Measurements from ENCODE around the gene AP5Z1. TPM values are rescaled to one million over a fixed set of nuclear protein-coding genes. Genes with fewer than 3 reads are reported as not detected.

AP5Z1 gene
- total RNA-seq, 3 donors from 2014 or later (not counting 1 experiment from before 2014, with no cell fraction given), result 140 to 156 (median 143) TPM

DNA sequence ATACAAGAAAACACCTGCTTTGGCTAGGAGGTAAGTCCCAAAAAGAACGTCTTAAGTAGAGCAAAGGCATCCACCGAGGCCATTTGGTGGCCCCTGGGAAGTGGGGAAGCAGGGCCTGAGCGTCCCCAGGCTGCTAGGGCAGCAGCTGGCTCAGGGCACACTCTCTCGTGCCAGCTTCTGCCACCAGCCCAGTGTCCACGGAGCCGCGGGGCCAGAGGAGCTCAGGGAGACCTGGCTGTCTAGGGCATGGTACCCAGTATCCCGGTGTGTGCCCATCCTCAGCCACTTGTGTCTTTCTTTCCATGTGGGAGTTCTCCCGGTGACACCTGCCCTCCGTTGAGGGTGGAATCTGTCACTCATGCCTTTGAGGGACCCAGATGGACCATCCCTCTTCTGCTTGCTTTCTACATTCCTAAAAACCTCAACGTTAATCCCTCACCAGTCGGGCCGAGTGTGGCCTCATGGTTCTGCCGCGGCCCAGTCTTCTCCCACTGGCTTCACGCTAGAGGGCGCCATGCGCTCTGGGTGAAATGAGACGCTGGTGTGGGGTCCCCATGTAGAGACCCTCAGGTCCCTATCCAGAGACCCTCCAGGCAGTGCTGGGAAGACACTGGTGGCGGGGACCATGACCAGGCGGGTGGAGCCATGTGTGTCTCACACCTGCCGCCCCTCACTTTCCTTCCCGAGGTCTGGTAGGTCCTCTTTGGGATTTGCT, 9.5 kb upstream of the AP5Z1 start:
- Mint-ChIP-seq H3K9me3 (no peaks in the 10 kb centered on the region), H3K4me3 (no peak overlapping the region), H3K27ac (peak overlapping the region in 1 of 2 donors; percentile 27), H3K27me3 (ENCODE audit: low read depth in 2 of 2) (no peaks in the 10 kb centered on the region), H3K36me3 (no peaks in the 10 kb centered on the region), H3K4me1 (peaks cover 0 to 4% of the 10 kb centered on the region in 2 donors)
- 94% methylated on average over 23 of the region's 23 CpGs for WGBS (ENCODE audit: insufficient coverage)
- no peaks in the 10 kb centered on the region for H3K9me3 ChIP-seq (ENCODE audit: control insufficient read depth, insufficient read depth, low read length)
- DNase-seq (no peak), ATAC-seq (no peak)
- TF ChIP-seq, protein P1, sequence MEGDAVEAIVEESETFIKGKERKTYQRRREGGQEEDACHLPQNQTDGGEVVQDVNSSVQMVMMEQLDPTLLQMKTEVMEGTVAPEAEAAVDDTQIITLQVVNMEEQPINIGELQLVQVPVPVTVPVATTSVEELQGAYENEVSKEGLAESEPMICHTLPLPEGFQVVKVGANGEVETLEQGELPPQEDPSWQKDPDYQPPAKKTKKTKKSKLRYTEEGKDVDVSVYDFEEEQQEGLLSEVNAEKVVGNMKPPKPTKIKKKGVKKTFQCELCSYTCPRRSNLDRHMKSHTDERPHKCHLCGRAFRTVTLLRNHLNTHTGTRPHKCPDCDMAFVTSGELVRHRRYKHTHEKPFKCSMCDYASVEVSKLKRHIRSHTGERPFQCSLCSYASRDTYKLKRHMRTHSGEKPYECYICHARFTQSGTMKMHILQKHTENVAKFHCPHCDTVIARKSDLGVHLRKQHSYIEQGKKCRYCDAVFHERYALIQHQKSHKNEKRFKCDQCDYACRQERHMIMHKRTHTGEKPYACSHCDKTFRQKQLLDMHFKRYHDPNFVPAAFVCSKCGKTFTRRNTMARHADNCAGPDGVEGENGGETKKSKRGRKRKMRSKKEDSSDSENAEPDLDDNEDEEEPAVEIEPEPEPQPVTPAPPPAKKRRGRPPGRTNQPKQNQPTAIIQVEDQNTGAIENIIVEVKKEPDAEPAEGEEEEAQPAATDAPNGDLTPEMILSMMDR (IDR thresholded peaks at IDR 0.05), result no peak
- no peak overlapping the region for H3K27ac ChIP-seq (ENCODE audit: low read length)
- H3K36me3 ChIP-seq (ENCODE audit: control insufficient read depth, insufficient read depth, low read length), result peaks cover 29% of the 10 kb centered on the region
- no peaks in the 10 kb centered on the region for H3K27me3 ChIP-seq (ENCODE audit: control insufficient read depth, insufficient read depth, low read length)
- no peaks in the 10 kb centered on the region for H3K4me1 ChIP-seq (ENCODE audit: control insufficient read depth, insufficient read depth, low read length)
- intact Hi-C loops (cut with micrococcal nuclease), result no loop called here
- no peak overlapping the region for H3K4me3 ChIP-seq (ENCODE audit: low read length)

- Mint-ChIP-seq H3K27ac (peak overlapping the region in 1 of 2 donors; percentile 27), H3K27me3 (ENCODE audit: low read depth in 2 of 2) (no peaks in the 10 kb centered on the region), H3K36me3 (no peaks in the 10 kb centered on the region), H3K4me1 (peaks cover 0 to 4% of the 10 kb centered on the region in 2 donors), H3K4me3 (no peak overlapping the region), H3K9me3 (no peaks in the 10 kb centered on the region)
- Histone ChIP-seq H3K36me3 (ENCODE audit: control insufficient read depth, insufficient read depth, low read length) (peaks cover 20% of the 10 kb centered on the region), H3K4me3 (ENCODE audit: low read length) (no peak overlapping the region), H3K27ac (ENCODE audit: low read length) (no peak overlapping the region), H3K4me1 (ENCODE audit: control insufficient read depth, insufficient read depth, low read length) (no peaks in the 10 kb centered on the region), H3K9me3 (ENCODE audit: control insufficient read depth, insufficient read depth, low read length) (no peaks in the 10 kb centered on the region), H3K27me3 (ENCODE audit: control insufficient read depth, insufficient read depth, low read length) (no peaks in the 10 kb centered on the region)
- intact Hi-C loops (cut with micrococcal nuclease), result no loop called here
- DNase-seq (no peak), ATAC-seq (no peak)
- 96% methylated on average over 34 of the region's 37 CpGs for WGBS (ENCODE audit: insufficient coverage)
- TF ChIP-seq, protein P1 (IDR thresholded peaks at IDR 0.05), result no peak
Measured at GRCh38 chr7:4766666-4767519, 8.5 kb upstream of the AP5Z1 start.

DNA sequence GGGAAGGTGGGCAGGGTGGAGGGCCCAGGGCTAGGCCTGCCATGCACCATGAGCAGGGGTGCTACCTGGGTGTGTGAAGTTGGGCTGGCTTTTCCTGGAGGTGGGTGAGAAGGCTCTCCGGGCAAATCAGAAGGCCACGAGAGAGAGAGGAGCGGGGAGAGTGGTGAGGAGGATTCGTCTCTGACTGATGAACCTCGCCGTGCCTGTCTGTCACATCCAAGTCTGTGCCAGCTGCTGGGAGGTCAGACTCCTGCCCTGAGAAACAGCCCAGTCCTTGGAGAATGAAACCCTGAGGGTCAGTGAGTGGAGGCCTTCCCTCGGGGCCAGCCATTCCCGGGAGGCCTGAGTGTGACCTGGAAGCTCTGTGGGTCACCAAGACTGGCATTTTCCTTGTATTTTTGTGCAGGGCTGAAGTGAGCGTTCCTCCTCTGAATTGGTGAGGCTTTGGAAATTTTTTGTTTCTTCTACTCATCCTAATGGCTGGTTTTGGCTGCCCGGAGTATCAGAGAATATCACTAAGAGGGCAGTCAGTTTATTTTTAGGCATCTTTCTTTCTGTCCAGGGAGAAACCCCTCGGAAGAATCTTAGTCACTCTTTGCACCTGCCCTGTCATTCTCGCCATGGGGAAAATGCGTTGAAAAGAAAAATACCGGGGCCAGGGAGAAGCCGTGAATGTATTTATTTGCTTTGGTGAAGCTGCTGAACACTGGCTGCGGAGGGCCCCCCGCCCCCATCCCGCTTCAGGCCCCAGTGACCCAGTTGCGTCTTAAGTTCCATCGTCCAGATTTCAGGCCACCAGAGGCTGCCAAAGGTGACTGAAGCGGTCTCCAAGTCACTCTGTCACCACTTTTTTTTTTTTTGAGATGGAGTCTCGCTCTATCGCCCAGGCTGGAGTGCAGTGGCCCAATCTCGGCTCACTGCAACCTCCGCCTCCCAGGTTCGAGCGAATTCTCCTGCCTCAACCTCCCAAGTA, 6.5 kb upstream of the AP5Z1 start:
- H3K4me3 ChIP-seq (ENCODE audit: low read length), result no peak overlapping the region
- H3K9me3 Mint-ChIP-seq, result no peaks in the 10 kb centered on the region
- H3K36me3 ChIP-seq (ENCODE audit: control insufficient read depth, insufficient read depth, low read length), result peaks cover under 1% of the 10 kb centered on the region
- ATAC-seq, result no peak
- intact Hi-C loops (cut with micrococcal nuclease), result no loop called here
- H3K27ac ChIP-seq (ENCODE audit: low read length), result no peak overlapping the region
- no peak overlapping the region for H3K4me3 Mint-ChIP-seq
- H3K4me1 Mint-ChIP-seq, result peaks cover 0 to 10% of the 10 kb centered on the region in 2 donors
- DNase-seq, result no peak
- H3K27me3 ChIP-seq (ENCODE audit: control insufficient read depth, insufficient read depth, low read length), result no peaks in the 10 kb centered on the region
- H3K27me3 Mint-ChIP-seq (ENCODE audit: low read depth in 2 of 2), result no peaks in the 10 kb centered on the region
- TF ChIP-seq, protein P1 (IDR thresholded peaks at IDR 0.05), result no peak
- WGBS (ENCODE audit: insufficient coverage), result 94% methylated on average over 27 of the region's 27 CpGs
- peaks cover under 1% of the 10 kb centered on the region for H3K4me1 ChIP-seq (ENCODE audit: control insufficient read depth, insufficient read depth, low read length)
- no peaks in the 10 kb centered on the region for H3K36me3 Mint-ChIP-seq
- H3K9me3 ChIP-seq (ENCODE audit: control insufficient read depth, insufficient read depth, low read length), result no peaks in the 10 kb centered on the region
- H3K27ac Mint-ChIP-seq, result peak overlapping the region; percentile 6 to 33

Measured in natural killer cell (primary cell).